ENCODE results near the gene PLCG2.

The PLCG2 gene

DNA sequence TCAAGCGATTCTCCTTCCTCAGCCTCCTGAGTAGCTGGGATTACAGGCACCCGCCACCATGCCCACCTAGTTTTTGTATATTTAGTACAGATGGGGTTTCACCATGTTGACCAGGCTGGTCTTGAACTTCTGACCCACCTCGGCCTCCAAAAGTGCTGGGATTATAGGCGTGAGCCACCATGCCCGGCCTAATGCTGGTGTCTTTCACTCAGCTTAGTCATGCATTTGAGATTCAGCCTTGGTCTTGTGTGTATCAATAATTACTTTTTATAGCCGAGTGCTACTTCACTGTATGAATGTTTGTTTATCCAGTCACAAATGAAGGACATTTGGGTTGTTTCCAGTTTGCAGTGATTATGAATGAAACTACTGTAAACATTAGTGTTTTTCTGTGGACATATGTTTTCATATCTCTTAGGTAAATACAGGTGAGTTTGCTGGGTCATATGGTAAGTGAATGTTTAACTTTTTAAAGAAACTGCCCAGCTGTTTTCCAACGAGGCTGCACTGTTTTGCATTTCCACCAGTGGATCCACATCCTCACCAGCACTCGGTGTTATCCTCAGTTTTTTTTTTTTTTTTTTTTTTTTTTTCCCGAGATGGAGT lies 11.0 kb upstream of the PLCG2 start:
- ATAC-seq (ENCODE audit: insufficient read depth, low read depth) = no peak
- no peak for DNase-seq
- no peaks in the 10 kb centered on the region for H3K79me2 ChIP-seq (ENCODE audit: insufficient read depth, low read length)
- H3K9me3 ChIP-seq (ENCODE audit: insufficient read depth, low read length, severe bottlenecking) = no peaks in the 10 kb centered on the region
- H3K36me3 ChIP-seq (ENCODE audit: insufficient read depth, low read length) = no peaks in the 10 kb centered on the region
- no peak overlapping the region for H3K4me2 ChIP-seq (ENCODE audit: insufficient read depth, low read length)
- TF ChIP-seq, protein P1, sequence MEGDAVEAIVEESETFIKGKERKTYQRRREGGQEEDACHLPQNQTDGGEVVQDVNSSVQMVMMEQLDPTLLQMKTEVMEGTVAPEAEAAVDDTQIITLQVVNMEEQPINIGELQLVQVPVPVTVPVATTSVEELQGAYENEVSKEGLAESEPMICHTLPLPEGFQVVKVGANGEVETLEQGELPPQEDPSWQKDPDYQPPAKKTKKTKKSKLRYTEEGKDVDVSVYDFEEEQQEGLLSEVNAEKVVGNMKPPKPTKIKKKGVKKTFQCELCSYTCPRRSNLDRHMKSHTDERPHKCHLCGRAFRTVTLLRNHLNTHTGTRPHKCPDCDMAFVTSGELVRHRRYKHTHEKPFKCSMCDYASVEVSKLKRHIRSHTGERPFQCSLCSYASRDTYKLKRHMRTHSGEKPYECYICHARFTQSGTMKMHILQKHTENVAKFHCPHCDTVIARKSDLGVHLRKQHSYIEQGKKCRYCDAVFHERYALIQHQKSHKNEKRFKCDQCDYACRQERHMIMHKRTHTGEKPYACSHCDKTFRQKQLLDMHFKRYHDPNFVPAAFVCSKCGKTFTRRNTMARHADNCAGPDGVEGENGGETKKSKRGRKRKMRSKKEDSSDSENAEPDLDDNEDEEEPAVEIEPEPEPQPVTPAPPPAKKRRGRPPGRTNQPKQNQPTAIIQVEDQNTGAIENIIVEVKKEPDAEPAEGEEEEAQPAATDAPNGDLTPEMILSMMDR (IDR thresholded peaks at IDR 0.05; ENCODE audit: borderline replicate concordance, extremely low read depth, low read length, poor library complexity, severe bottlenecking) = no peak
- TF ChIP-seq EZH2 (IDR thresholded peaks at IDR 0.05; ENCODE audit: borderline replicate concordance, low read depth, low read length, severe bottlenecking) = no peak
- H3K9ac ChIP-seq (ENCODE audit: low read depth, low read length) = no peak overlapping the region
- no peak overlapping the region for H2AFZ ChIP-seq (ENCODE audit: low read depth, low read length)
- H3K27me3 ChIP-seq (ENCODE audit: insufficient read depth, low read length, poor library complexity) = peaks cover 7% of the 10 kb centered on the region
- no peak overlapping the region for H3K4me3 ChIP-seq (ENCODE audit: low read depth in 1 of 2, low read length in 2 of 2)
- no peaks in the 10 kb centered on the region for H4K20me1 ChIP-seq (ENCODE audit: insufficient read depth, low read length)
- no peaks in the 10 kb centered on the region for H3K4me1 ChIP-seq (ENCODE audit: insufficient read depth, low read length)
- no peak overlapping the region for H3K27ac ChIP-seq (ENCODE audit: low read length)

GRCh38 chr16:81770008-81770407 lies 9.1 kb upstream of the PLCG2 start:
- H4K20me1 ChIP-seq (ENCODE audit: insufficient read depth, low read length) = no peaks in the 10 kb centered on the region
- no peak for TF ChIP-seq EZH2 (IDR thresholded peaks at IDR 0.05; ENCODE audit: borderline replicate concordance, low read depth, low read length, severe bottlenecking)
- TF ChIP-seq, protein P1 (IDR thresholded peaks at IDR 0.05; ENCODE audit: borderline replicate concordance, extremely low read depth, low read length, poor library complexity, severe bottlenecking) = no peak
- ATAC-seq (ENCODE audit: insufficient read depth, low read depth) = no peak
- H3K36me3 ChIP-seq (ENCODE audit: insufficient read depth, low read length) = no peaks in the 10 kb centered on the region
- H3K4me3 ChIP-seq (ENCODE audit: low read depth in 1 of 2, low read length in 2 of 2) = no peak overlapping the region
- H3K4me1 ChIP-seq (ENCODE audit: insufficient read depth, low read length) = no peaks in the 10 kb centered on the region
- H3K4me2 ChIP-seq (ENCODE audit: insufficient read depth, low read length) = no peak overlapping the region
- H3K27me3 ChIP-seq (ENCODE audit: insufficient read depth, low read length, poor library complexity) = peaks cover 9% of the 10 kb centered on the region
- H3K9me3 ChIP-seq (ENCODE audit: insufficient read depth, low read length, severe bottlenecking) = no peaks in the 10 kb centered on the region
- no peak for DNase-seq
- H2AFZ ChIP-seq (ENCODE audit: low read depth, low read length) = no peak overlapping the region
- H3K9ac ChIP-seq (ENCODE audit: low read depth, low read length) = no peak overlapping the region
- no peaks in the 10 kb centered on the region for H3K79me2 ChIP-seq (ENCODE audit: insufficient read depth, low read length)
- H3K27ac ChIP-seq (ENCODE audit: low read length) = no peak overlapping the region

GRCh38 chr16:81774348-81774747 lies 4.7 kb upstream of the PLCG2 start:
- H3K9ac ChIP-seq (ENCODE audit: low read depth, low read length) = no peak overlapping the region
- TF ChIP-seq, protein P1 (IDR thresholded peaks at IDR 0.05; ENCODE audit: borderline replicate concordance, extremely low read depth, low read length, poor library complexity, severe bottlenecking) = no peak
- TF ChIP-seq EZH2 (IDR thresholded peaks at IDR 0.05; ENCODE audit: borderline replicate concordance, low read depth, low read length, severe bottlenecking) = no peak
- H3K4me1 ChIP-seq (ENCODE audit: insufficient read depth, low read length) = no peaks in the 10 kb centered on the region
- no peak overlapping the region for H2AFZ ChIP-seq (ENCODE audit: low read depth, low read length)
- DNase-seq (no peak), ATAC-seq (ENCODE audit: insufficient read depth, low read depth) (no peak)
- no peak overlapping the region for H3K4me3 ChIP-seq (ENCODE audit: low read depth in 1 of 2, low read length in 2 of 2)
- H3K4me2 ChIP-seq (ENCODE audit: insufficient read depth, low read length) = no peak overlapping the region
- H3K27ac ChIP-seq (ENCODE audit: low read length) = no peak overlapping the region
- H3K9me3 ChIP-seq (ENCODE audit: insufficient read depth, low read length, severe bottlenecking) = no peaks in the 10 kb centered on the region
- H3K79me2 ChIP-seq (ENCODE audit: insufficient read depth, low read length) = no peaks in the 10 kb centered on the region
- H3K27me3 ChIP-seq (ENCODE audit: insufficient read depth, low read length, poor library complexity) = peaks cover 10% of the 10 kb centered on the region
- H3K36me3 ChIP-seq (ENCODE audit: insufficient read depth, low read length) = no peaks in the 10 kb centered on the region
- no peaks in the 10 kb centered on the region for H4K20me1 ChIP-seq (ENCODE audit: insufficient read depth, low read length)

Data from DND-41 (cell line).